HG03175 (cell line): Measurements from ENCODE around the gene SAPCD1.
A peak's percentile ranks its signal among the peaks of the same experiment; 100 is the strongest.
"Not testable (repeated sequence)": the region's sequence is repeated elsewhere in the genome, so short reads cannot be mapped to it uniquely, and the experiment has no call there.

Experiments used
- ATAC-seq: cut with Tn5 transposase; IDR thresholded peaks from one replicate; pipeline ENCODE4 v1.9.1; 2021; ENCODE audit warnings: mild to moderate bottlenecking, moderate library complexity; ENCODE audit not compliant: unreplicated experiment

SAPCD1 gene

DNA sequence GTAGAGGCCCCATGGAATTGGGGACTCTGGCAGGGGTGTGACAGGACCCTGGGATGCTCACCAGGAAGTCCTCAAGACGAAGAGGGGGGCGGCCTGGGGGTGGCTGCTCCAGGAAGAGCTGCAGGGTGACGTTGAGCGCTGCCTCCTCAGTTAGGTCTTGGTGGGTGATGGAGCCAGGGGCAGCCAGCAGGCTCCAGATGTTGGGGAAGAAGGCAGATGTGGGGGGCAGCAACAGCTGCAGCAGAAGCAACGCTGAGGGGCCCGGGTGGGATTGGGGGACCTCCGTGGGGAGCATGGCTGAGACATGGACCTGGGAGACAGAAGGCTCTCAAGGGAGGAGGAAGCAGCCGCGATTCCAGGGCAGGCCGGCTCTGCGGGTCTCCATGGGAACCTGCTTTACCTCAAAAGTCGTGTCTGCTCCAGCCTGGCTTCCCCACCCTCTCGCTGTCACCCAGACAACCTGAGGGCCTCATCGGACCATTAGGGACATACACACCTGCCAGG is 14.1 kb downstream of the SAPCD1 start:
- ATAC-seq: no peak

DNA sequence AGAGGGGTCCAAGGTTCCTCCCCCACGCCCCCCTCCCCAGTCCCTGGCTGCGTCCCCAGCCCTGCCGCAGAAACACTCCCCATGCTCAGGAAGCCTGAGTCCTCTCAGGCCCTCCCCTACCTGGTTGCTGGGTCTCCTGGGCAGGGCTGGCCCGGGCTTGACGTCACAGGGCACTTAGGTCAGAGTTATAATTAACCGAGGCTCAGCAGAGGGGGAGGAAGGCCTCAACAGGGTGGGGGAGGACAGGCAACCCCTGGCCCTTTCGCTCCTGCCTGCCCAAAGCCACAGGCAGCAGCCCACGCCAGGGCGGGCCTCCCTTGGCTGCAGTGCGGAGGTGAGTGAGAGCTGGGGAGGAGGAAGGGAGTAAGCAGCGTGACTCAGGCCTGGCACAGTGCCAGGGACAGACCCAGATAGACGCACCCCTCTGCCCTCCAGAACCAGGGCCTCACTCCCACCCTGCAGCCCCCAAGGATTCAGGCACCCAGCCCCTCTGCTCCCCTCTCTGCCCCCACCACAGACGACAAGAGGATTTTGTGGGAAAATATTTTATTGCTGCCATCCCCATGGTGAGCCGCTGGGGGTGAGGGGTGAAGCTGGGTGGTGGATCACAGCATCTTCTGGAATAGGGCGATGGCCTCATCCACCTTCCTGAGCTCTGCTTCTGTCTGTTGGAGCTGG is 14.7 kb downstream of the SAPCD1 start, which contains the start of gene VWA7:
Gene VWA7, minus strand, starts transcription at position 340 of the 678 bp plus-strand sequence. CDS start 549 bp downstream, outside the sequence.
- peak; percentile 53 for ATAC-seq

DNA sequence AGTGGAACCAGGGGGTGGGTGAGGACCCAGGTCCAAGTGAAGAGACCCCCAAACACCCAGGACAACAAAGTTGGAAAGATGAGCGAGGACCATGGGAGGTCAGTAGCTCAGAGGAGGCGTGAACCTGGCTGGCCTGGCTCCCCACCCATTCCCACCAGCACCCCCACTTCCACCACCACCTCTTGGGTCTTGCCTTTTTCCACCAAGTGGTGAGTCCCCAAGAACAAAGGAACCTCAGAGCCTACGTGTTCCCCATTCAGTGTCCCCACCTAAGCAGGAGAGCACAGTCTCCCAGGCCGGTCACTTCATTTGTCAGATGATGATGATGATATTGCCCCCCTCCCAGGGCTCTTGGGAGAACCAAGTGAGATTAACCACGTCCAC is 15.2 kb downstream of the SAPCD1 start:
- no peak for ATAC-seq

DNA sequence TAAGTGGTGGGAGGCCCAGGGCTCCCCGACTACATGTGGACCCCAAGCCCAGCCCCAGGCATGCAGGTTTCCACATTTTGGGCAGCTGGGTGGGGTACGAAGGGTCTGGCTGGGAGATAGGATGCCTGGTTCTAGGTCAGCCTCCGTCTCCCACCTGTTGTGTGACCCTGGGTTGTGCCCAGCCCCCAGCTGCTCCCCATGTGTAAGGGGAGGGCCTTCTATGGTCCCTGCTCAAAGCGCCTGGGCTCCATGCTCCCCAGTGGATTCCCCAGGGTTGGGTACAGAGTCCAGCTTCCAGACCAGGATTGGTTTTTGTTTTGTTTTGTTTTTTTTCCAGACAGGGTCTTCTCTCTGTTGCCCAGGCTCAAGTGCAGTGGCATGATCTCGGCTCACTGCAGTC is 15.7 kb downstream of the SAPCD1 start:
- ATAC-seq: no peak

DNA sequence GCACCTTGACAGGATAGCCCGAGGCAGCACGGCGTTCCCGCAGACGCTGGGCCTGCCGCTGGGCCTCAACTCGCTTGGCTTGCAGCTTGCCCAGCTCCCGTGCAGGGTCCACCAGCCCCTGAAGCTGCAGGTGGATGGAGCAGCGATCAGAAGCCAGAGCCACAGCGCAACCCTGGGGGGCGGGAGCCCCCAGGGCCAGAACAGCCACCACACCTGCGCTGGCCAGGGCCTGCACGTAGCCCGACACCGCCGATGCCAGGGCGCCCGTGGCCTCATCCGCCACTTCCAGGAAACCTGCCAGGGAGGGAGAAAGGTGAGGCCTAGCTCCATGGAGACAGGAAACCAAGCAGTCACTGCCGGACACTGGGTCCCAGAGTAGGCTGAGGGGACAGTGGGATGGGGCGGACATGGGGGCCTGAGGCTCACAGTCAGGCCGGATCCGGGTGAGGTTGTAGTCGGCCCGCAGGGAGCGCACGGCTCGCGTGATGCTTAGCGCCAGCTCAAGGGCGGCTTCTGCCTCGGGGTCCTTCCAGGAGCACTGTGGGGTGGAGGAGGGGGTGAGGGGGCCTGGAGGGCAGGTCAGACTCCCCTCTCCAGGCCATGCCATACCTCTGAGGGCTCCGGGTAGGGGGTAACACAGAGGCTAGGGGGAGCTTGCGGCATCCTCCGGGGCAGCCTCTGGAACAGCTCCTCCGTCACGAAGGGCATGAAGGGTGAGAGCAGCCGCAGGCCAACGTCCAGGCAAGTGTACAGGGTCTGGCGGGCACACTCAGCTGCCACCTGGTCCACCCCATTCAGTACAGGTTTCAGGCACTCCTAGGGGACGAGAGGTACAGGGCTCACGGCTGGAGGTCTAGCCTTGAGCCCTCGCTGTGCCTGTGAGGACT is 16.8 kb downstream of the SAPCD1 start:
- ATAC-seq: no peak

DNA sequence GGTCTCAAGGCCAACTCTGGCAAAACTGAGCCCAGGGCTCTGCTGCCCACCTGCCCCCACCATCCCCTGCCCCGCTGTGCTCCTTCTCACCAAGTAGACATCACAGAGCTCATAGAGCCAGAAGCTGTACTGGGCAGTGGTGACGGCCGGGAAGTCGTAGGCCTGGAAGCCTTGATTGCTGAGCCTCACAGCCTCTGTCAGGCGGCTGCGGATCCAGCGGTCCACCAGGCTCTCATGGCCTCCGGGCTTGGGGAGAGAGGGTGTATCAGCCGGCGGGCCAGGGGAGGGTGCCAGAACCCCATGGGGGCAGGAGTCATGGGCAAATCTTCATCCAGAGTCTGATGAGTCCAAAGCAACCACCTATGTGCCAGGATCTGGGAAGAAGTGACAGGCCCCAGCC is 17.5 kb downstream of the SAPCD1 start:
- ATAC-seq: no peak

DNA sequence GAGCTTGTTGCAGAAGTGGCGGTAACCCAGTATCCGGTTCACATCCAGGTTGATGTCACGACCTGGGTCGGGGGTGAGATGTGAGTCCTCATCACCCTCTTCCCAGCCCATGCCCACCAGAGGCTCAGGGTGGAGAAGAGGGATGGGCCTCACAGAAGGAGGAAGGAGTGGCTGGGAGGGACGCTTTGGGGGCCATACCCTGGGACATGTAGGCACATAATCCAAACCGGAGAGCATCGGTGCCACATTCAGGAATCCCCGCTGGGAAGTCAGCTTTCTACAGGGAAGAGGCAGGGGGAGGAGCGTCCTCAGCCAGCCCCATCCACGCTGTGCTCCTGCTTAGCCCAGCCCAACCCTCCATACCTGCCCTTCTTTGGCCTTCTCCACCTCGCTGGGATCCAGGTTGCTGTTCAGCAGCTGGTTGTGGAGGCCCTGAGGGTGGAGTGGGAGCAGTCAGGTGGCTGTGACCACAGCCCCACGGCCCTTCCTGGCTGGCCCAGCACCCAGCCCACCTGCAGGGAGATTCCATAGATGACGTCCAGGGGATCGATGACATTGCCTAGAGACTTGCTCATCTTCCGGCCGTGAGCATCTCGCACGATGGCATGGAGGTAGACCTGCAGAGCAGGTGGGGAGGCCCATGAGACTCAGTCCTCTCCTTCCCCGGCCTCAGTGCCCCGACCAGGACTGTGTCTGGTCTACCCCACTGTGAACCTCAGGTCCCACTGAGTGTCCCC is 18.2 kb downstream of the SAPCD1 start:
- no peak for ATAC-seq

DNA sequence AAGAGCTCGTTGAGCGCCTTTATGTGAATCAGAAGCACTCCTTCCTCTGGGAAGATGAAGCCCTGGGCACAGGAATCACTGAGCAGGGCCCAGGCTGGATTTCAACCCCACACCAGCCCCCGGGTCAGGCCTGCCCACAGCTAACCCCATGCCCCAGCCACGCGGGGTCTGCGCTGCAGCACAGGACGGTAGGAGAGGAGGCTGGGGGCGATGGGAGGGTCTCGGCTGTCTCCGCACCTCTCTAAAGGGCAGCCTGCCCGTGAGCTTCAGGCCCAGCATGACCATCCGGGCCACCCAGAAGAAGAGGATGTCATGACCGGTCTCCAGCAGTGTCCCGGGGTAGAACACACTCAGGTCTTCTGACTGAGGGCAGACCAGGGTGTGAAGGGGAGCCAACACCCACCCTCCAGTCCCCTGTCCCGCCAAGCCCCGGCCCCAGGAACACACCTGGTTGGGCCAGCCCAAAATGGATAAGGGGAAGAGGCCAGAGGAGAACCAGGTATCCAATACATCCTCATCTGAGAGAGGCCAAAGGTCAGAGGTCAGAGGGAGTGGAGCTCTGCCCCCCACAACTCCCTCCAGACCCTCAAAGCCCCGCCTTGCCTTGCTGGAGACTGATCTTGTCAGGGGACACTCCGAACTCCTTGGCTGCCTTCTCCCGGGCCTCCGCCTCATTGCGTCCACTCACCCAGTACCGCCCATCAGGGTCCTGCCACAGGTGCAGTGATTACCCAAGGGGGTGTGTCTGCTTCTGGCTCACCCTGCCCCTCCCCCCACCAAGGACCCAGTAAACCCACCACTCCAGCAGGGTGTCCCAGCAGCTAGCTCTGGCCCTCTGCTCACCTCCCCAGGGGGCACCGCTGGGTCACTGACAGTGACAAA is 19.0 kb downstream of the SAPCD1 start:
- ATAC-seq: no peak

DNA sequence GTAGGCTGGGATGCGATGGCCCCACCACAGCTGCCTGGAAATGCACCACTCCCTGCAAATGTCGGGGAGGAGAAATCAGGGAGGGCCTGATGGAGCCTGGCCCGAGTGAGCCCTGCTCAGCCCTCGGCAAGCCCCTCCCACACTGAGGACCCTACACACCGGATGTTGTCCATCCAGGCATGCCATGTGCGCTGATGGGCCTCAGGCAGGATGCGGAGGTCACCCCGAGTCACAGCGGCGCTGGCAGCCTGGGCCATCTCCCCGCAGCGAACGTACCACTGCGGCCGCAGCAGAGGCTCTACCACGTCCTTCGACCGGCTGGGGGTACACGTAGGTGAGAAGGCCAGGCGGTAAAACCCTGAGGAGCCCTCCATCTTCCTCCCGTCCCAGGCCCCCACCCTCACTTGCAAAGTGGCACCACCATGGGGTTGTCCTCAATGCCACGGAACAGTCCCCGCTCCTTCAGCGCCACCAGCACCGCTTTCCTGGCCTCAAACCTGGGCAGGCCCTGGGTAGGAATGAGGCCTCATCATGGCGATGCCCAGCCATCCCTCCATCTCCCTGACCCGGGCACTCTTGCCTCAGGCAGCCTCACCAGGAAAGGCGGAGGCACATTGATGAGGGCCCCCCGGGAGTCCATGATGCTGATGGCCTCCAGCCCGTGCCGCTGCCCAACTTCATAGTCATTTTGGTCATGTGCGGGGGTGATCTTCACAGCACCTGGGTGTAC is 19.8 kb downstream of the SAPCD1 start:
- ATAC-seq: no peak

DNA sequence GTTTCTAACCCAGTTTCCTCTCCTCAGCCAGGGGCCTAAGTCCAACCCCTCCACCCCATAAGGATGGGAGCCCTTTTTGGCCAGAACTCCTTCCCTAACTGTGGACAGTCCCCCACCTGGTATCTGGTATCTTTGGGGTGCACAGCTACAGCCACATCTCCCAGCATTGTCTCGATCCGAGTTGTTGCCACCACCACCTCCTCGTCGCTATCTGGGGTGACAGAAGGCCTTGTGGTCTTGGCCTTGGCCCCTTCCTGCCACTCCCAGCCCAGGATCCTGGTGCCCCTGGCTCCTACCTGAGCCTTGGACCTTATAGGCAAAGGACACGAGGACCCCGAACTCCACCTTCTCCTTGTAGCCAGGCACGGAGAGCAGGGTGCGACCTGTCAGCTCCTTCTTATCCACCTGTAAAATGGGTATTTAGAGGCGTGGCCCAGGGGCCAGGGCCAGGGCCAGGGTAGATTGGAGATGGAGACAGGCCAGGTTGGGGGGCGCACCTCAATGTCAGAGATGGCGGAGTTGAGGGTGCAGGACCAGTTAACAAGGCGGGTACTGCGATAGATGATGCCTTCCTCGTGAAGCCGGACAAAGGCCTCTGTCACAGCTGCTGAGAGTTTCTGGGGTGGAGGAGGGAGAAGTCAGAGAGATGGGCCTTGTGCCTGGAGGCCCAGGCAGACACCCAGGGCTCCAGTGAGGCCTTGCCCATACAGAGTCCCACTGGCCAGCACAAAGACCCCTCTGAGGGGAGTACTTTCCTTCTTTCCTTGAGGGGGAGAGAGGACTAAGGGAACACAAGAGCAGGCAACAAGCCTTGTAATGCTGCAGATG is 21.9 kb downstream of the SAPCD1 start:
- no peak for ATAC-seq

DNA sequence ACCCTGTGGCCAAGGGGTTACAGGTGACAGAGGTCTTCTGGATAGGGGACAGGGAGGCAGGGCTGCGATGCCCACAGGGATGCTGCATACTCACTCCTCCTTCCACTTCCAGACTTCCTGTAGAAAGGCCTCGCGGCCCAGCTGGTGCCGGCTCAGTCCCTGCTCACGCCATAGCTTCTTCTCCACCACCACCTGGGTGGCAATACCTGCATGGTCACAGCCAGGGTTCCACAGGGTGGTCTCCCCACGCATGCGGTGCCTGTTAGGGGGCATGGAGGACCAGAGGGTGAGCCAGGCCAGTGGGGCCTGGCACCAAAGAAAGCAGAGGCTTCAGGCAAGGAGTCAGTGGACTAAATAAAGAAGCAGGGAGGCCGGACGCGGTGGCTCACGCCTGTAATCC is 23.0 kb downstream of the SAPCD1 start:
- ATAC-seq: no peak

DNA sequence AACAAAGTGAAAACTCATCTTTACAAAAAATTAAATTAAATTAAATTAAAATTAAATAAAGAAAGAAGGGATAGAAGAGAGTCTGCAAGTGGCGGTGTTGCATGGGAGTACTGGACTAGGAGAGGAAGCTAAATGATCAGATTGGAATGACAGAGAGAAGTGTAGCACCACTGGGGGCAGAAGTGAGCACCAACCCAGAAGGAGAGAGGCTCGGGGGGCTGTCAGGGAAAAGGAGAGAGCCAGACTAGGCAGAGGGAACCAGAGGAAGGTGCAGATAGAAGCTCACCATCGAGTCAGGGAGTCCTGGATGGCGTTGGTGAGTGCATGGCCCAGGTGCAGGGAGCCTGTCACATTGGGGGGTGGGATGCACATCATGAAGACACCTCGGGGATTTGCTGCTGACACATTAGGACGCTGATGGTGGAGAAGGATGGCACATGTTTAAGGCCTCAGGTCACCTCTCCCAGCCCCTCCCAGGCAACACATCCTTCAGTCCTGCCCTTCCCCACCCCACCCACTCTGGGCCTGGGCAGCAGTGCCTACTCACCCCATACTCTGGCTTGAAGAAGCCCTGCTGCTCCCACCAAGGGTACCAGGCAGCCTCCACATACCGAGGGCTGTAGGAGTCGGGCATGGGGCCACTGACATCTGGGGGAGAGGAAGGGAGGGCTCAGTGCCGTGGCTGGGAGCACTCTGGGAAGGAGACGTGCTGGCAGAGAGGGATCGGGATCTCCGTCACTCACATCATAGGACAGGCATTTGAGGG is 29.1 kb downstream of the SAPCD1 start:
- no peak for ATAC-seq

DNA sequence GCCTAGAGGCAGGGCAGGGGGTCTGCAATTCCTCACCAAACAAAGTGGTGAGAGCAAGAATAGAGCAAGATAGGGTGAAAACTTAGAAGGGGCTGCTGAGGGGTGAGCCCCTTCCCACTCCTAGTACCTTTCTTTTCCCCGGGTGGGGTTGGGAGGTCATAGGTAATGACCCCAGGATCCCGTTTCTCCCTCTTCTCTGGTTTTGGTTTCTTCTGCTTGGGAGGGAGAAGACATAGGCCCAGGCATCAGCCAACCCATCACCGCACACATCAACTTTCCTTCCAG is 29.6 kb downstream of the SAPCD1 start:
- no peak for ATAC-seq

DNA sequence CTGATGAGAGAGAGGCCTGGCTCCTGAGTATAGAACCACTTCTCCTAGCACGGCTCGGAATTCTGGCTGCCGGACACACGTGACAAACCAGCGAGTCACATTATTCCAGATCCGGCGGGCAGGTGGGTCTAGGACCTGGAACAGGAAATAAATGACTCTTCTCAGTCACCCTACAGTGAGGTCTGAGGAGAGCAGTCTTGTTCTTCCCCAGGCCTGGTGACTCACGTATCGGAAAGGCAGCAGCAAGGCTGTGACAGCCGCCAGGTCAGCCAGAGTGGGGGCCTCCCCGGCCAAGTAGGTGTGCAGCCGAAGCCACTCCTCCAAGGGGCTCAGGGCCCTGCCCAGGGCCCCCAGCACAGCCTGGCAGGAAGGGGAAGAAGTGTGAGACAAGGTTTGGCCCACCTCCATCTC is 30.3 kb downstream of the SAPCD1 start:
- ATAC-seq: no peak

DNA sequence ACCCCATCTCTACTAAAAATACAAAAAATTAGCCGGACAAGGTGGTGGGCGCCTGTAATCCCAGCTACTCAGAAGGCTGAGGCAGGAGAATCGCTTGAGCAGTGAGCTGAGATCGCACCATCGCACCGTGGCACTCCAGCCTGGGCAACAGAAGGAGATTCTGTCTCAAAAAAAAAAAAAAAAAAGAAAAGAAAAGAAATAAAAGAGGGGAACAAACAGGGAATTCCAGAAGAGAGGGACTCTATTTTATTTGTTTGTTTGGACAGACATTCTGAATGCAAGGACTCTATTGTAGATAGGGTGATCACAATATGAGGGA is 31.4 kb downstream of the SAPCD1 start:
- ATAC-seq: not testable (repeated sequence)

DNA sequence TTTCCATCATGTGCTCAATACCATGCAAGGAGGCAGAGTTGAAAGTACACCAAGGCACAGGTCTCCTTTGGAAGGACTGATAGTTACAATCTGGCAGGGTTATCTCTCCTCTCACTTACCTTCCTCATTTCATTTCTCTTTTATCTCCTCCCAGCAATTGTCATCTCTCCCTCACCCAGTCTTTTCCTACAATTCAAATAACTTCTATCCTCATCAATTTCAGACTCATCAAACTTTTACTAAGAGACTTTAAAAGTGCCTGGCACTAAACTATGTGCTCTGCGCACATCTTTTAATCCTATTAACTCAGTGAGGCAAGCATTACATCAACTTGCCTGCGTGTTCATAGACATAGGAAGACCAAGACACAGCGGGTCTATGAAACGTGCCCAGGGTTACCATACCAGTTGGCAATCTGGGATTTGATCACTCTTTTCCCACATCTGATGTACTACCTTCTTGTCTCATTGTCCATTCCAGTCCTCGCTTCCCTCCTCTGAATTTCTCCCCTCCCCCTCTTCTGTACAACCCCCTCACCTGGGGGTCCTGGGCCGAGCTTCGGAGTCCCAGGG is 31.9 kb downstream of the SAPCD1 start:
- no peak for ATAC-seq

DNA sequence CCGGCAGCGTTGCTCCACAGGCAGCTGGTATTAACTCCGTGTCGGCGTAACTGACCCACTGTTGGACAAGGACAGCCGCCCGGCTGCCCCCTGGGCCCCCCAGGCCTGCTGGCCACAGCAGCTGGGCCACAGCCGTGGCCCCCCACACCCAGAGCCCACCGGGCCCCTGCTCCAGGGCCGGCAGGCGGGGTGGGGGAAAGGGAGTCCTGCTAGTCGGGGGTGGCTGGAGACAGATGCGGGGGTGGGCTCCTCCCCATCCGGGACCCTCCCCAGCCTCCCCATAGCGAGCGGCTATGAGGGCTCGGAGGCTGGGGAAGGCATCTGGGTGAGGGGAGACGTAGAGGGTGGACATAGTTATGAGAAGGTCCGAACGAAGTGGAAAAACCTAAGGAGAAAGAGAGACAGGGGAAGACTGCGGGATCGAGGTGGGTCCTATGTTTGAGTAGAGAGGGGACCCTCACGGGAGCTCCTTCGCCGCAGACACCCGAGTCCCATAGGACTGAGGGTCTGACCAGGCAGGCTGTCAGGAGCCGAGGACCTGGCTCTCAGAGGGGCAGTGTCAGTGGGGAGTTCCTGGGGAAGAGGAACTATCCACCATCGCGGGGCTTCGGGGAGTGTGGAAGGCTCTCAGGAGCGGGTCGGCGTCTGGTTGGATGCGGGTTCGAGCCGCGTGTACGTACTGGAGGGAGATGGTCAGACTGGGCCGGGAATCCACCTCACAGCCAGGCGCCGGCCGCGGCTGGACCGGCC is 32.6 kb downstream of the SAPCD1 start:
- no peak for ATAC-seq
